NCI-H748 (cell line): Measurements from ENCODE around the gene MMP10.
"Not testable (repeated sequence)": the region's sequence is repeated elsewhere in the genome, so short reads cannot be mapped to it uniquely, and the experiment has no call there.

Experiments
- DNase-seq: peaks from one replicate; lab custom pipeline; 2025; ENCODE audit not compliant: unreplicated experiment; lab: John Stamatoyannopoulos, UW

Gene MMP10

DNA sequence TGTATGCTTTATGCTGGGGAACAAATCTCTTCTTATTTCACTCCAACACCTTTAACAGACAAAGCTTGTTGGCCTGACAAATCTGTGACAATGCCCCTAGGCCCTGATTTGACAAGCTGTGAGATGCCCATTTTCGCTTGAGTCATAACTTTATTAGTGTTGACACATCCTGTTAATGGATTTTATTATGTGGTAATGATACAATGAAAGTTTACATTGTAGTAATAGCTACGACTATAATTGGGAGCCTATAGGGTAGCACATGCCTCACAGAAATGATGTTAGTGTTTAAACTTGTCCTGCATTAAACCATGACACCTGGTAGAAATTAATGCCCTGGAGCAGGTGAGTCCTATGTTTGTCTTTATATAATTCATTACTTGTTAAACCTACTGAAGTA, 3.3 kb upstream of the MMP10 start:
- peak; percentile 97 for DNase-seq

GRCh38 chr11:102783016-102783415, 2.6 kb upstream of the MMP10 start:
- DNase-seq, result no peak

GRCh38 chr11:102781676-102782075, 1.2 kb upstream of the MMP10 start:
- DNase-seq, result no peak

- DNase-seq, result no peak
These were observed 4.0 kb downstream of the MMP10 start for GRCh38 chr11:102776454-102776853.

DNA sequence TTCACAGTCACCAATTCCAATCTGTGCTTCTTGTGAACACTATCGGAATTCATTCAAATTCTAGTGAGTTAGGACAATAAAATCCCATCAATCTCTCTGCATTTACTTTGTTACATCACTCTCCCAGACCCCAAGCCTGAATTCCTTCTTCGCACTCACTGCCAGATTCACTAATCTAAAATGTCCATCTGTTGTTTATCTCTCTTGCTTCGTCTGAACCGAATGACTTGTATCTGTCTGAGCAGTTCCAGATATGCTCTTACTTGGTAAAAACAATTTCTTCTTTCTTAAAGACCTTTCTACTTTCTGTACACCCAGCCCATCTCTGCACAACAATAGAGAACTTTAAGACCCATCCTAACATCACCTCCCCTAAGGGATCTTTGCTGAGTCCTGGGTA, 7.0 kb downstream of the MMP10 start:
- no peak for DNase-seq

- no peak for DNase-seq
These were observed 9.1 kb downstream of the MMP10 start for GRCh38 chr11:102771351-102771750.

- DNase-seq, result no peak
These were observed 10.2 kb downstream of the MMP10 start for GRCh38 chr11:102770191-102770590.

- no peak for DNase-seq
These were observed 12.6 kb downstream of the MMP10 start for GRCh38 chr11:102767800-102768199.

GRCh38 chr11:102763440-102763839, 17.0 kb downstream of the MMP10 start:
- DNase-seq, result no peak

GRCh38 chr11:102762361-102762767, 18.1 kb downstream of the MMP10 start:
- DNase-seq, result no peak

GRCh38 chr11:102761646-102762238, 18.7 kb downstream of the MMP10 start:
- no peak for DNase-seq

- peak; percentile 19 for DNase-seq
These were observed 19.9 kb downstream of the MMP10 start for GRCh38 chr11:102760344-102761035.

DNA sequence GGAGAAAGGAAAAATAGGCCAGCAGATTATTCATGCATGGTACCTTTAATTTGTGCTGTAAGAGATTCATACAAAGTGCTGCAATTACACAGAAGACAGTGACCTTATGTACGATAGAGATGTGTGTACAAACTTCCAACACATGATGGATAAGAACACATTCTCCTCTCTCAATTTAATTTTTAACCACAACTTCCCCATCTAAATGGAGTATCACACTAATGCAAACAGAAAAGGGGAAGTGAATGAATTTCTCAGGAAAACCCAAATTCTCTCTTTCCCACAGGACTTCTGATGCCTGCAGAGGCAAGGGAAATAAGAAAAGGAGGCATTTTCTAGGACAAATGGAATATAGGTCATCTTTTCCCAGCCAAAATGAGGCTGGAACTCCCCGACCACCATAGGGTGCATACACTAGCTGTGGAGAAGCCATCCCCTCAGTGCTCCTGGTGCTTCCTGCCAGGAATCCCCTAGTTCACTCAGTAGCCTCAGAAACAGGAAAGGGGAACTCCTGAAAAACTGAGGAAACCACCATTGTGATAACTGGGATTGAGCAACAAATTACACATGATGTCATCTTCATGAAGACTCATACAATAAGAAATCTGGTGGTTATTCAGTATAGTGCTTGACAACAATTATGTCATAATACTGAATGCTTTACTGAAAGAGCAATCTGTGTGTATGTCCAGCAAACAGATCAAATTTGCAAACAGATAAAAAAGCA, 22.4 kb downstream of the MMP10 start:
- peak; percentile 2 for DNase-seq

- no peak for DNase-seq
These were observed 27.2 kb downstream of the MMP10 start for GRCh38 chr11:102753267-102753666.

DNA sequence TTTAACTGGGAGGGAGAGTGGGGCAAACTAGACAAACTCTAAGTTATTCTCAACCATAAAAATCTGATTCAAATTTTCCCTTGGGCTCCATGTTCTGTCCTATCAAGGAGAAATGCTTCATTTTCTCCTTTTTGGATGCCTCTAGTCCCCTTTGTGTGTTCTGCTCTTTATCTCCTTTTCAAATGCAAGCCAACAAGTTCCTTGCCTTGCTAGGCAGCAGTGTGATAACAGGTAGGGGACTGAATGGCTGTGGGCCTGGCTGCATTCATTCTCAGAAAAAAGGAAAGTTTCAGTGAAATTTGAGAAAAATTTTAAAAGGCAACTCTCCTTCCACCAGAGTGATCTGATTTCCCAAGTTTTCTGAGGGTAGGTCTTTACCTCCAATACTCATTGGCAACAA, 28.8 kb downstream of the MMP10 start:
- DNase-seq, result no peak

DNA sequence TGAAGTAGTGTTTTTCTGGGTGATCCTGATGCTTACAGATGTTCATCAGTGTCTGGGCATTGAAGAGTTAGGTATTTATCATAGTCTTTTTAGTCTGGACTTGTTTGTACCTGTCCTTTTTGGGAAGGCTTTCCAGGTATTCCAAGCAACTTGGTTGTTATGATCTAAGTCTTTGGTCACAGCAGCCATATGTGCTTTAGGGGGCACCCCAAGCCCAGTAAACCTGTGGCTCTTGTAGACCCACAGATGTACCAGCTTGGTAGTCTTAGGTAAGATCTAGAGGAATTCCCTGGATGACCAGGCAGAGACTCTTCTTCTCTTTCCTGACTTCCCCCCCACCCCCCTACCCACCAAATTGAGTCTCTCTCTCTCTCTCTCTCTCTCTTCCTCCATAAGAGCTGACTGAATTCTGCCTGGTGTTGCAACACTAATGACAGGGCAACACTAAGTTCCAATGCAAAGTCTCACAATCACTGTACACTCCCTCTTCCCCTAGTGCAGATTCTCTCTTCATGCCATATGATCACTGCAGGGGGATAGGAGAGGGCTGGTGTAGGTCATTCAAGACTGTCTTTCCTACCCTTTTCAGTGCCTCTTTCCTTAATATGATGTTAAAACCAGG, 31.2 kb downstream of the MMP10 start:
- DNase-seq, result peak; percentile 14

GRCh38 chr11:102746746-102747578, 33.5 kb downstream of the MMP10 start:
- peak; percentile 67 for DNase-seq

GRCh38 chr11:102734650-102735049, 45.8 kb downstream of the MMP10 start:
- no peak for DNase-seq

DNA sequence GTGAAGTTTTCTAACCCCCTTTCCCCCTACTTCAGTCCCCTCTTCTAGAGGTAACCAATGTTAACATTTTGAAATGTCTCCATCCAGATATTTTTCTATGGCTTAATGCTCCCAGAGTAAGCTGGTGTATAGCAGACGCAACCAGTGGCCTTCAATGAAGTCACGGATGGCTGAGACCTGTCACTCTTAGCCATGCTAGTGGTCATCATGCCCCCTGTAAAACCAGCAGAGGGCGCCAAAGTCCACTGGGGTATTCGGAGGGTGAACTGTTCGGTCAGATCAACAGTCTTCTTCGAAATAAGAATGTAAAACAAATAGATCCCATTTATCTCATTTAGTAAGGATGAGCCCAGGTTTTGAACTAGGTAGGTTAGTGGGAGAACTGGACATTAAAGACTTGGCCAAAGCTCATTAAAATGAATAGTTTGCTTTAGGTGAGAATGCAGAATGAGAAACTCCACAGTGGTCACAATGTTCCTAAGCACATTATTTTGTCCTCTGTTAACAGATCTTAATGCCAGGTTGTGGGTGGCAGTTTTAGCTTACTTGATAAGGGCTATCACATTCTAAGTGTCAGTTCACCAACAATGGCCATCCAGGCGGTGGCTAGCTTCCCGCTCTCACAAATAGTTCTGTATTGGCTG, 47.1 kb downstream of the MMP10 start:
- DNase-seq, result peak; percentile 72

- DNase-seq, result not testable (repeated sequence)
These were observed 49.5 kb downstream of the MMP10 start for GRCh38 chr11:102730944-102731343.
